HG02981 (cell line): ENCODE measurements around the gene TBC1D2B.
A peak's percentile ranks its signal among the peaks of the same experiment; 100 is the strongest.
"Not testable (repeated sequence)": the region's sequence is repeated elsewhere in the genome, so short reads cannot be mapped to it uniquely, and the experiment has no call there.

Experiments
- ATAC-seq: cut with Tn5 transposase; IDR thresholded peaks from one replicate; pipeline ENCODE4 v1.9.1; 2021; ENCODE audit warnings: mild to moderate bottlenecking, moderate library complexity; ENCODE audit not compliant: unreplicated experiment

Gene TBC1D2B

GRCh38 chr15:77980098-77980497 lies 97.4 kb downstream of the TBC1D2B start:
- no peak for ATAC-seq

DNA sequence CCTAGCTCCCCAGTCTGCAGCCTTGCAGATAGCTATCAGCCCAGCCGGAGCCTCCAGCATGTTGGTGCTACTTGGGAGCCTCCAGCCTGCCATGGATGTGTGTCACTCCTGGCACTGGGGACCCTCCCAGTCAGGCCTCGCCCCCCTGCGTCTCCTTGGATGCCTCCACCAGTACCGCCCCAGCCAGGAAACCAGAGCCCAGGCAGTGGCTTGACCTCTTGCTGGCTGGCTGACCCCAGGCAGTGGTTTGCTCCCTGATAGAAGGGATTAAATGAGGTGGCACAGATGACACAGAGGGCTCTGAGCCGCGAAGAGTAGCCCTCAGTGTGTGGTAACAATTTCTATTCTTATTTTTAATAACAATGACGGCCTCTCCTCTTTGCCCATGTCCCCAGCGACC lies 98.4 kb downstream of the TBC1D2B start:
- not testable (repeated sequence) for ATAC-seq

DNA sequence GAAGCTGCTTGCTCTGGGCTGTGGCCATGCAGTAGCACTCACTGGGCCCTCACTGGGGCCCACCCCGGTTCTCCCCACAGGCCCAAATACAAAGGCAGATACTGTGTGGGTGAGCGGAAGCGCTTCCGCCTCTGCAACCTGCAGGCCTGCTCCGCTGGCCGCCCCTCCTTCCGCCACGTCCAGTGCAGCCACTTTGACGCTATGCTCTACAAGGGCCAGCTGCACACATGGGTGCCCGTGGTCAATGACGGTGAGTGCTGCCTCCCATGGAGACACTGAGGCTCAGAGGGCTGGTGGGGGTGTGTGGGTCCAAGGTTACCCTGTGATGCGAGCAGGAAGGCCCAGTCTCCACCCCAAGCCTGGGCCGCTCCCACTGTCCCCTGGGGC lies 98.8 kb downstream of the TBC1D2B start:
- ATAC-seq: not testable (repeated sequence)

GRCh38 chr15:77977903-77978758 lies 99.4 kb downstream of the TBC1D2B start:
- not testable (repeated sequence) for ATAC-seq

DNA sequence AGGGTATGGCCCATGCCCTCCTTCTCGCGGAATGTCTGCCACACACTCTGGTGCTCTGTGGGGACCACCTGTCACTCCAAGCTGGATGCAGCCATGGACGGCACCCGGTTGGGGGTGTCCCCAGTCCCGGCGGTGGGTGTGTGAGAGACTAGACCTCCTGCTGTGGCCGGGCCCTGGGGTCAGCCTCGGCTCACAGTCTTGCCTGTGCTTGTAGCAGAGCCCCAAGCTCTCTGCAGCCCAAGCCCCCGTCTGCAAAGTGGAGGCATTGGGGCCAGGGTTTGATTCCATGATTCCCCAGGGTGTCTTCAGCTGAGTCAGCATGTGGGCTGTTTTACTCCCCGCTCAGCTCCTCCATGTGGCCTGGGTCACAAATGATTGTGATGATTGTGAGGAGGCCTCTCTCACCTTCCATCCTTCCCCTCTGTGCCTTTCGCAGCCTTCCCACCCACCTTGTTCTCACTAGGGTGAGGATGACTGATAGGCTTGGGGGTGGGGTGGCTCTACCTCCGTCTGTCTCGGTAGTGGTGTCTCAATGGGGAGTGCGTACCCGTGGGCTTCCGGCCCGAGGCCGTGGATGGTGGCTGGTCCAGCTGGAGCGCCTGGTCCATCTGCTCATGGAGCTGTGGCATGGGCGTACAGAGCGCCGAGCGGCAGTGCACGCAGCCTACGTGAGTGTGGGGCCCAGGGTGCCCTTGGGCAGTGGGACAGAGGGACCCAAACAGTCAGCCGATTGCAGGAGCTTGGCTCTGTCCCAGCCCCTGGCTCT lies 100.6 kb downstream of the TBC1D2B start:
- not testable (repeated sequence) for ATAC-seq

GRCh38 chr15:77976095-77976450 lies 101.4 kb downstream of the TBC1D2B start:
- ATAC-seq: not testable (repeated sequence)

GRCh38 chr15:77975332-77976094 lies 102.0 kb downstream of the TBC1D2B start:
- ATAC-seq: no peak

GRCh38 chr15:77974416-77975331 lies 102.8 kb downstream of the TBC1D2B start:
- ATAC-seq: no peak

- no peak for ATAC-seq
These were observed 103.5 kb downstream of the TBC1D2B start for GRCh38 chr15:77974098-77974414.

DNA sequence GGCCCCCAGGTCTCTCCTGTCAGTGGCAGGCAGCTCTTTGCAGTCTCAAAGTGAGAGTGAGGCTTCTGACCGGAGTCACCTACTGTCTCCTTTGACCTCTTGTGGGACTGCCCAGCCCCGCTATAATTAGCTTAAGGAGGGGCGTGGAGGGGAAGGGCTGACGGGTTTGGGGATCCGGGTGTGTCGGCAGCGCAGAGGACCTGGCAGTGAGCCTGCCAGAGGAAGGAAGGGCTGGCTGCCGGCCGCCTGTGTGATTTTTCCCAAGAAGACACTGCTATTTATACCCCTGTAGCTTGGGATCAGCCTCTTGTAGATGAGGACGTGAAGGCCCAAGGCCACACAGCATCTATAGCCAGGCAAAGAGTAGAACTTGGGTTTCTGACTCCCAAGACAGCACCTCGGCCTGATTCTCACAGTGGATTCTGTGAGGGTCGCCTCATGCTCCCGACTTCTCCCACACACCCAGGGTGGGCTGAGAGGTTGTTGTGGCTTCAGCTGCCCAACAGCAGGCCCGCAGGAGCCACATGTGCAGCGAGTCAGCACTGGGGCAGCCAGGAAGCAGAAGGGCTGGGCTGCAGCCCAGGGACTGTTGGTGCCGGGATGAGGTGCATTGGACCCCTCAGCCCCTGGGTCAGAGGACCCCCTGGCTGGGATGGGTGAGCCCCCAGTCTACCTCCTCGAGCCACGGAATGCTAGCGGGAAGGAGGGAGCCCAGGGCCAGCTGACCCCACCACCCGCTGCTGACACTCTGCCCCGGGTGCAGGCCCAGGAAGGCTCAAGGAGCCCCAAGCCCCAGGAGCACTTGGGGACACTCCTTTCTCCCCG lies 104.0 kb downstream of the TBC1D2B start:
- not testable (repeated sequence) for ATAC-seq

- ATAC-seq: not testable (repeated sequence)
These were observed 104.8 kb downstream of the TBC1D2B start for GRCh38 chr15:77972706-77973105.

- not testable (repeated sequence) for ATAC-seq
These were observed 105.6 kb downstream of the TBC1D2B start for GRCh38 chr15:77971875-77972274.

GRCh38 chr15:77970813-77971360 lies 106.6 kb downstream of the TBC1D2B start:
- ATAC-seq: not testable (repeated sequence)

GRCh38 chr15:77969055-77969454 lies 108.5 kb downstream of the TBC1D2B start:
- ATAC-seq: no peak

GRCh38 chr15:77967798-77968197 lies 109.7 kb downstream of the TBC1D2B start:
- ATAC-seq: no peak

DNA sequence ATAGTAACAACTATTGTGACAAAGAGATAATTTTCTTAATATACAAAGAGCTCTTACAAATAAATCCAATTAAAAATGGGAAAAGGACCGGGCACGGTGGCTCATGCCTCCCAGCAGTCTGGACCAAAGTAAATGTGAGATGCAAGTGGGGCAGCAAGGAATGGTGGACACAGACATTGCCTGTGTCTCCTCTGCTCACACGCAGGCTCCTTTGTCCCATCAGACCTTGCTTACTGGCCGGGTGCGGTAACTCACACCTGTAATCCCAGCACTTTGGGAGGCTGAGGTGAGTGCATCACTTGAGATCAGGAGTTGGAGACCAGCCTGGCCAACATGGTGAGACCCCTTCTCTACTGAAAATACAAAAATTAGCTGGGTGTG lies 110.3 kb downstream of the TBC1D2B start:
- not testable (repeated sequence) for ATAC-seq

- ATAC-seq: no peak
These were observed 110.8 kb downstream of the TBC1D2B start for GRCh38 chr15:77966540-77967234.

DNA sequence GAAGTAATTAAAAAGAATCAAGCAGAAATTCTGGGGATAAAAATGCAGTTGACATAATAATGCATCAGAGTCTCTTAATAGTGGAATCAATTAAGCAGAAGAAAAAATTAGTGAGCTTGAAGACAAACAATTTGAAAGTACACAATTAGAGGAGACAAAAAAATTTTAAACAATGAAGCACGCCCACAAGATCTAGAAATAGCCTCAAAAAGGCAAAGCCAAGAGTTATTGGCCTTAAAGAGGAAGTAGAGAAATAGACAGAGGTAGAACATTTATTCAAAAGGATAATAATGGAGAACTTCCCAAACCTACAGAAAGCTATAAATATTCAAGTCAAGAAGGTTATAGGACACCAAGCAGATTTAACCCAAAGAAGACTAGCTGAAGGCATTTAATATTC lies 113.3 kb downstream of the TBC1D2B start:
- ATAC-seq: no peak

DNA sequence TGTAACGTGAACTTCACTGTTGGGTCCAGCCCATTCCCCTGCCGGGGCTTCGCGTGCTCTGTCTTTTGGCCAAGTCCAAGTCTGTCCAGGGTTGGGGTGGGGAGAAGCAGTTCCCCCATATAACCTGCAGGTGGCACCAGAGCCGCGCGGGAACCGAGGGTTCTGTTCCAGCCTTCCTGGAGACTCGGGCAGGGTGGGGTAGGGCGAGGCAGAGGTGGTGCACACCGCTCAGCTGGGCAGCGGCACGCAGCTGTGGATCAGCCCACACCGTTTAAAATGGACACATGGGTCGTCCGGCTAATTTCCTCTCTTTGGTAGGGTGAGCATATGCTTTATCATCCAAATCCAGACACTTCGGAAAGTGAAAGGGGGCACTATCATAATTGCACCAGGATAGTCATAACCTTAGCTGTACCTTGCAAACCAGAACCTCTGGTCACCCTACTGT lies 118.1 kb downstream of the TBC1D2B start:
- peak; percentile 81 for ATAC-seq
